SU-DHL-6 (cell line): ENCODE data around the gene RUNX1.

Experiments
- H2AFZ ChIP-seq: fragments of 200-600 bp; sonication (generic); 2 replicates; pipeline ENCODE4 v1.6.1; 2014; ENCODE audit warnings: low read depth, mild to moderate bottlenecking, moderate library complexity, mixed read lengths, antibody characterized with exemption, low read length; ENCODE audit not compliant: severe bottlenecking
- H3F3A ChIP-seq: fragments of 200-600 bp; shearing (Covaris generic); 2 replicates; pipeline ENCODE4 v1.6.0; 2016; ENCODE audit warnings: antibody characterized with exemption, mild to moderate bottlenecking; ENCODE audit not compliant: insufficient read depth
- H3K27ac ChIP-seq: fragments of 200-600 bp; sonication (generic); 2 replicates; pipeline ENCODE4 v1.5.1; 2016; ENCODE audit warnings: low read depth, mild to moderate bottlenecking, low read length, moderate library complexity, mixed read lengths
- H3K27me3 ChIP-seq: fragments of 200-600 bp; sonication (generic), shearing (Covaris generic); 2 replicates; pipeline ENCODE4 v1.6.0; 2014; ENCODE audit warnings: mild to moderate bottlenecking, low read length
- H3K36me3 ChIP-seq: fragments of 200-600 bp; sonication (generic); 2 replicates; pipeline ENCODE4 v1.6.1; 2014; ENCODE audit warnings: mild to moderate bottlenecking, low read length, mixed read lengths
- H3K4me2 ChIP-seq: fragments of 300-600, 200-600 bp; shearing (Covaris generic), sonication (generic); 2 replicates; pipeline ENCODE4 v1.6.0; 2014; ENCODE audit warnings: low read length, low read depth, mild to moderate bottlenecking; ENCODE audit not compliant: poor library complexity, severe bottlenecking
- H3K4me3 ChIP-seq: fragments of 200-600 bp; sonication (generic); 2 replicates; pipeline ENCODE4 v1.5.1; 2014; ENCODE audit warnings: antibody characterized with exemption, low read length, mild to moderate bottlenecking, mixed read lengths; ENCODE audit not compliant: insufficient read depth, poor library complexity, severe bottlenecking
- H3K79me2 ChIP-seq: fragments of 200-600 bp; sonication (generic); 2 replicates; pipeline ENCODE4 v1.6.1; 2014; ENCODE audit warnings: mild to moderate bottlenecking, low read length, moderate library complexity; ENCODE audit not compliant: insufficient read depth
- H3K9ac ChIP-seq: fragments of 200-600 bp; sonication (generic); 2 replicates; pipeline ENCODE4 v1.7.0; 2014; ENCODE audit warnings: mild to moderate bottlenecking, low read length
- H3K9me2 ChIP-seq: fragments of 200-600 bp; sonication (generic); replicated peaks from 2 replicates; pipeline ENCODE4 v1.6.1; 2014; ENCODE audit warnings: low read length; ENCODE audit not compliant: insufficient read depth
- H3K9me3 ChIP-seq: fragments of 200-600 bp; sonication (generic); 2 replicates; pipeline ENCODE4 v1.6.1; 2014; ENCODE audit warnings: low read length, mixed read lengths; ENCODE audit not compliant: insufficient read depth
- H4K20me1 ChIP-seq: fragments of 200-600 bp; sonication (generic); 2 replicates; pipeline ENCODE4 v1.6.1; 2014; ENCODE audit warnings: low read depth, mild to moderate bottlenecking, antibody characterized with exemption, low read length, moderate library complexity, mixed read lengths
- EZH2phosphoT487 ChIP-seq: fragments of 200-600 bp; sonication (generic), shearing (Covaris generic); conservative IDR thresholded peaks from 2 replicates; pipeline ENCODE4 v1.6.1; 2018; ENCODE audit warnings: mild to moderate bottlenecking, antibody characterized with exemption, low read length, moderate library complexity, mixed read lengths
- TF ChIP-seq, protein P1 (sequence below): fragments of 200-600 bp; sonication (generic); IDR thresholded peaks from one replicate; pipeline ENCODE4 v1.5.1; 2017; ENCODE audit warnings: antibody characterized with exemption, mild to moderate bottlenecking, low read length, moderate library complexity; ENCODE audit not compliant: insufficient read depth, poor library complexity, severe bottlenecking

Gene RUNX1

DNA sequence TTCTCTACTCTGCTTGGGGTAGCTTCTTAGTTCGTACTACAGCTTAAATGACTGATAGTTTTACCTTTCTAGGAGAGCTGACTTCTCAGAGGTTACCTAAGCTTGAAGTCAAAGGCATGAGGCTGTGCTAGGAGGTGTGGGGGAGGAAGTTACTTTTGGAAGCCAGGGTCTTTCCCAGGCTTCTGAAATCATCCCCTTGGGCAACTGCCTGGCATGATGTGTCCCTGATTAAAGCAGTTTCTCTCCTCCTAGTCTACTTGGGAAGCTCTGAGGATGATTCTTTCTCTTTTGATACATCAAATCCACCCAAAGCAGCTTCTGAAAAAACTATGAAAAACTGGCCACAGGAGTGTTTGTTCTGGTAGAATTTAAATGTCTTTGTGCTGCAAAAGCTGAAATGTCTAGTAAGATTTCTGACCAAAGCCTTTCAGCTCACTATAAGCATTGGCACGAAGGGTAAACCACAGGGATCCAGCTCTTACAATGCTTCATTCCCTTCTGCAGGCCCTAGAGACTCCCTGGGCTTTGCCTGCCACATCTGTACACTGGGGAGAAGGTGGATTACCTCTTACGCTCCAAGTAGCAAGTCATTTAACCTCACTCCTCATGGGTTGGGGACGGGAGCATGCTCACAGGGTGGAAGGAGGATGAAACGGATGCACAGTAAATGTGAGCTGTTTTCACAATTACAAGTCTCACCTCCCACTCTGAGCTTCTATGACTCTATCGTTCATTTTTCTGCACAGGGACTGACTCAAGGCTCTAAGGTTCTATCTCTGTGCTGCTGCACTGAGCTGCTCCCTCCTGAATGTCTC, 59.6 kb downstream of the RUNX1 start:
- H3K79me2 ChIP-seq = peaks cover 72% of the 10 kb centered on the region
- H4K20me1 ChIP-seq = peaks cover 14% of the 10 kb centered on the region; the same call in 1 of the 2 replicates
- no peaks in the 10 kb centered on the region for H3K9me2 ChIP-seq
- H3K9ac ChIP-seq = no peak overlapping the region
- no peaks in the 10 kb centered on the region for H3K27me3 ChIP-seq
- H3K4me2 ChIP-seq = no peak overlapping the region
- H3K9me3 ChIP-seq = no peaks in the 10 kb centered on the region
- H3K27ac ChIP-seq = no peak overlapping the region
- no peaks in the 10 kb centered on the region for H3K36me3 ChIP-seq
- no peak overlapping the region for H2AFZ ChIP-seq
- TF ChIP-seq EZH2phosphoT487 = no peak
- TF ChIP-seq, protein P1, sequence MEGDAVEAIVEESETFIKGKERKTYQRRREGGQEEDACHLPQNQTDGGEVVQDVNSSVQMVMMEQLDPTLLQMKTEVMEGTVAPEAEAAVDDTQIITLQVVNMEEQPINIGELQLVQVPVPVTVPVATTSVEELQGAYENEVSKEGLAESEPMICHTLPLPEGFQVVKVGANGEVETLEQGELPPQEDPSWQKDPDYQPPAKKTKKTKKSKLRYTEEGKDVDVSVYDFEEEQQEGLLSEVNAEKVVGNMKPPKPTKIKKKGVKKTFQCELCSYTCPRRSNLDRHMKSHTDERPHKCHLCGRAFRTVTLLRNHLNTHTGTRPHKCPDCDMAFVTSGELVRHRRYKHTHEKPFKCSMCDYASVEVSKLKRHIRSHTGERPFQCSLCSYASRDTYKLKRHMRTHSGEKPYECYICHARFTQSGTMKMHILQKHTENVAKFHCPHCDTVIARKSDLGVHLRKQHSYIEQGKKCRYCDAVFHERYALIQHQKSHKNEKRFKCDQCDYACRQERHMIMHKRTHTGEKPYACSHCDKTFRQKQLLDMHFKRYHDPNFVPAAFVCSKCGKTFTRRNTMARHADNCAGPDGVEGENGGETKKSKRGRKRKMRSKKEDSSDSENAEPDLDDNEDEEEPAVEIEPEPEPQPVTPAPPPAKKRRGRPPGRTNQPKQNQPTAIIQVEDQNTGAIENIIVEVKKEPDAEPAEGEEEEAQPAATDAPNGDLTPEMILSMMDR = no peak
- no peaks in the 10 kb centered on the region for H3F3A ChIP-seq
- H3K4me3 ChIP-seq = no peak overlapping the region

DNA sequence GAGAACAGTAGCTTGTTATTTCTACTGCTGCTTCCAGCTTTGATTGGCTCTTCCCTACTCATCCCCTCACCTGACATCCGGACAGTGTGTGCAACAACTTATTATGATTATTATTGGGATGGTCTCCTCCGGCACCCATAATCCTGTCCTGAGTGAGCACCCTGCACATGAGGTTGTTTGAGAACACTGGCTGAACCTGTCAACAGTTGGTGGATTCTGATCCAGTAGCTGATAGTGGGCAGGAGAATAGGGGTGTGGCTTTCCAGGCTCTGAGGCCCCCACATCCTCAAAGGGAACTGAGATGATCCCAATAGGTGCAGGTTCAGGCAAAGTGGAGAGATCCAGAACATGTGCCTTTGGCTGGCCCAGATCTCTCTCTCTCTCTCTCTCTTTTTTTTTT, 60.5 kb downstream of the RUNX1 start:
- H3F3A ChIP-seq = no peaks in the 10 kb centered on the region
- H3K9ac ChIP-seq = no peak overlapping the region
- peaks cover 11% of the 10 kb centered on the region; the same call in 1 of the 2 replicates for H4K20me1 ChIP-seq
- no peaks in the 10 kb centered on the region for H3K9me2 ChIP-seq
- H3K27ac ChIP-seq = no peak overlapping the region
- no peaks in the 10 kb centered on the region for H3K27me3 ChIP-seq
- no peaks in the 10 kb centered on the region for H3K9me3 ChIP-seq
- peaks cover 71% of the 10 kb centered on the region for H3K79me2 ChIP-seq
- no peak for TF ChIP-seq EZH2phosphoT487
- H2AFZ ChIP-seq = no peak overlapping the region
- no peak overlapping the region for H3K4me2 ChIP-seq
- H3K4me3 ChIP-seq = no peak overlapping the region
- H3K36me3 ChIP-seq = no peaks in the 10 kb centered on the region

DNA sequence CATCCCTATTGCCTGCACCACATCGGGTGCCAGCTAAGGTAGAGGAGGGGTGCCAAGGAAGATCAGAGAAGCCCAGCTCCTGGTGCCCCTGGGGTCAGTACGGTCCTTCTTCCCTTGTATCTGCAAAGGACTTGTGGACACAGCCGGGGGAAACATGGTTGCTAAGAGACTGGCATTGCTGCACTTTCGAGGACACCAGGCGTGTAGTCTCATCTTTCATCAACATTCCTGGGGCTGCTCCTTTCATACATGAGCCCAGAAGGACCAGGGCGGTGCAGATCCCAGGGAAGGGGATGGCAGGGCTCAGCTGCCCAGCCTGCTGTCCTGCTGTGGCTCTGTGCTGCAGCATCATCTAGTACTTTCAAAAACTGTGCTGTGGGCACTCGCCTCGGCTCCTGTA, 61.0 kb downstream of the RUNX1 start:
- H3K79me2 ChIP-seq = peaks cover 71% of the 10 kb centered on the region

More for the DNA sequence above, 61.0 kb downstream of the RUNX1 start:
- peaks cover 15% of the 10 kb centered on the region; the same call in 1 of the 2 replicates for H4K20me1 ChIP-seq
- H3K27me3 ChIP-seq = no peaks in the 10 kb centered on the region
- H3K9ac ChIP-seq = no peak overlapping the region
- no peaks in the 10 kb centered on the region for H3F3A ChIP-seq
- H3K36me3 ChIP-seq = no peaks in the 10 kb centered on the region
- H3K27ac ChIP-seq = no peak overlapping the region
- TF ChIP-seq, protein P1 = no peak
- no peak for TF ChIP-seq EZH2phosphoT487
- no peak overlapping the region for H2AFZ ChIP-seq
- no peak overlapping the region for H3K4me2 ChIP-seq
- H3K9me2 ChIP-seq = no peaks in the 10 kb centered on the region
- no peak overlapping the region for H3K4me3 ChIP-seq
- H3K9me3 ChIP-seq = no peaks in the 10 kb centered on the region
